ENCODE measurements around the gene ATOSA.

- TF ChIP-seq MAX (IDR thresholded peaks at IDR 0.05) (no peak; the same call in 1 of the 2 replicates), FOXM1 (IDR thresholded peaks at IDR 0.05; ENCODE audit: borderline replicate concordance, low read depth) (no peak), TEAD4 (IDR thresholded peaks at IDR 0.05) (no peak), EP300 (IDR thresholded peaks at IDR 0.05; ENCODE audit: borderline replicate concordance) (no peak), RAD21 (IDR thresholded peaks at IDR 0.05; ENCODE audit: low read depth) (no peak), YY1 (IDR thresholded peaks at IDR 0.05; ENCODE audit: low read depth) (0 out of 2 replicates have a peak, but pooled peaks have one; percentile 29), EGR1 (IDR thresholded peaks at IDR 0.05) (no peak), TCF12 (IDR thresholded peaks at IDR 0.05; ENCODE audit: low read depth) (no peak; the same call in 1 of the 2 replicates), TAF1 (IDR thresholded peaks at IDR 0.05; ENCODE audit: low read depth) (no peak; the same call in none of the 2 replicates)
Observed at GRCh38 chr15:52678468-52679231, 538 bp downstream of the ATOSA start.
